ENCODE results near the gene XRCC1.

Gene XRCC1

DNA sequence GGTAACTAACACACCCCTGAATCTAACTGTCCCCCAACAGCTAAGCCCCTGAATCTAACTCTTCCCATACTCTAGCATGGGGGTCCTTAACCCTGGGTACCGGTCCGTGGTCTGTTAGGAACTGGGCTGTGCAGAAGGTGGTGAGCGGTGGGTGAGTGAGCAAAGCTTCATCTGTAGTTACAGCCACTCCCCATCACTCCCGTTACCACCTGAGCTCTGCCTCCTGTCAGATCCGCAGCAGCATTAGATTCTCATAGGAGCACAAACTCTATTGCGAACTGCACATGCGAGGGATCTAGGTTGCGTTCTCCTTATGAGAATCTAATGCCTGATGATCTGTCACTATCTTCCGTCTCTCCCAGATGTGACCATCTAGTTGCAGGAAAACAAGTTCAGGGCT lies 64.6 kb downstream of the XRCC1 start:
- H3K27me3 ChIP-seq (ENCODE audit: insufficient read depth, insufficient read length): no peaks in the 10 kb centered on the region
- H3K9me3 ChIP-seq (ENCODE audit: insufficient read depth, low read length): peaks cover 17% of the 10 kb centered on the region; the same call in 1 of the 2 replicates
- H3K9ac ChIP-seq (ENCODE audit: insufficient read length, low read depth): no peak overlapping the region
- H3K4me3 ChIP-seq (ENCODE audit: insufficient read length, low read depth): no peak overlapping the region
- H3K36me3 ChIP-seq (ENCODE audit: insufficient read depth, insufficient read length, low read length): peaks cover 25% of the 10 kb centered on the region
- no peak for TF ChIP-seq SUZ12 (IDR thresholded peaks at IDR 0.05; ENCODE audit: extremely low read depth, insufficient read depth, insufficient read length)
- no peak for TF ChIP-seq YY1 (IDR thresholded peaks at IDR 0.05; ENCODE audit: insufficient read depth, insufficient read length)
- no peak for TF ChIP-seq ZNF274 (IDR thresholded peaks at IDR 0.05; ENCODE audit: low read depth, low read length)
- no peaks in the 10 kb centered on the region for H3K4me1 ChIP-seq (ENCODE audit: insufficient read depth, insufficient read length)
- DNase-seq (ENCODE audit: low read depth, low spot score): no peak

DNA sequence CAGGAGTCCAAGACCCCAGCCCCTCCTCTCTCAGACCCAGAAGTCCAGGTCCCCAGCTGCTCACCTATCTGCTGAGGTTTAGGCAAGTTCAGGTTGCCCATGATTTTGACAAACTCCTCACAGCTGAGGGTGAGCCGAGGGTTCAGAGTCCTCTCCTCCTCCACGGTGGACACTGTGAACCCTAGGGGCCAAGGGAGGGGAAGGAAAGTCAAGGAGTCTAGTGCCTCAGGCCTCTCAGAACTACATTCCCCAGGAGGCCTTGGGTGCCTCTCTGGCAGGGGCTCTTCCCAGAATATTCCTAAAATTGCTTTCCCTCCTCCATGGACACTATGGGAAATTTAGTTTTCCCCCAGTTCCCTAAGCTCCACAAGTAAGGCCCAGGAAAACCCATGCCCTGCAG lies 67.4 kb downstream of the XRCC1 start:
- DNase-seq (ENCODE audit: low read depth, low spot score): no peak

DNA sequence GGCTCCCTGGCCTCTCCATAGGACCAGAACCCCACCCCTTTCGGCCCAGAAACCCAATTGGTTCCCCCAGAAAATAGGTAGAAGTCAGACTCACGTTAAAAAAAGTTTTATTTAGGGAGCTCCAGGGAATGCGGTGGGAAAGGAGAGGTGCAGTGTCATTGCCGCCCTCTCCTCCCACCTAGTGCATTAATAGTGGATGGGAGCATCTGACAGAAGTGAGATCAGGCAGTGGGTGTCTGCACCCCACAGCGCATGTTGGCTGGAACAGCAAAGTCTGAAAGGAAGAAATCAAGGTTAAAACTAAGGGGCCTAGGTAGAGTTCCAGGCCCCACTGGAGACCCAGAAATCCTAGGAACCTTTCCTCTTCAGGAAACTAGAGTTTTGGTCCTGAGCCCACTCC lies 68.7 kb downstream of the XRCC1 start:
- Histone ChIP-seq H3K4me1 (ENCODE audit: insufficient read depth, insufficient read length) (peaks cover 5% of the 10 kb centered on the region), H3K36me3 (ENCODE audit: insufficient read depth, insufficient read length, low read length) (peaks cover 29% of the 10 kb centered on the region), H3K27me3 (ENCODE audit: insufficient read depth, insufficient read length) (peaks cover 24% of the 10 kb centered on the region), H3K4me3 (ENCODE audit: insufficient read length, low read depth) (no peak overlapping the region), H3K9me3 (ENCODE audit: insufficient read depth, low read length) (no peaks in the 10 kb centered on the region; the same call in 1 of the 2 replicates), H3K9ac (ENCODE audit: insufficient read length, low read depth) (no peak overlapping the region)
- DNase-seq (ENCODE audit: low read depth, low spot score): no peak
- TF ChIP-seq ZNF274 (IDR thresholded peaks at IDR 0.05; ENCODE audit: low read depth, low read length): no peak
- TF ChIP-seq SUZ12 (IDR thresholded peaks at IDR 0.05; ENCODE audit: extremely low read depth, insufficient read depth, insufficient read length): no peak
- no peak for TF ChIP-seq YY1 (IDR thresholded peaks at IDR 0.05; ENCODE audit: insufficient read depth, insufficient read length)

More for the DNA sequence above, 67.4 kb downstream of the XRCC1 start:
- Histone ChIP-seq H3K4me3 (ENCODE audit: insufficient read length, low read depth) (no peak overlapping the region), H3K27me3 (ENCODE audit: insufficient read depth, insufficient read length) (peaks cover 20% of the 10 kb centered on the region), H3K9ac (ENCODE audit: insufficient read length, low read depth) (no peak overlapping the region), H3K9me3 (ENCODE audit: insufficient read depth, low read length) (peaks cover 2% of the 10 kb centered on the region; the same call in 1 of the 2 replicates), H3K36me3 (ENCODE audit: insufficient read depth, insufficient read length, low read length) (peaks cover 25% of the 10 kb centered on the region), H3K4me1 (ENCODE audit: insufficient read depth, insufficient read length) (peaks cover 4% of the 10 kb centered on the region)
- TF ChIP-seq YY1 (IDR thresholded peaks at IDR 0.05; ENCODE audit: insufficient read depth, insufficient read length) (no peak), SUZ12 (IDR thresholded peaks at IDR 0.05; ENCODE audit: extremely low read depth, insufficient read depth, insufficient read length) (no peak)

DNA sequence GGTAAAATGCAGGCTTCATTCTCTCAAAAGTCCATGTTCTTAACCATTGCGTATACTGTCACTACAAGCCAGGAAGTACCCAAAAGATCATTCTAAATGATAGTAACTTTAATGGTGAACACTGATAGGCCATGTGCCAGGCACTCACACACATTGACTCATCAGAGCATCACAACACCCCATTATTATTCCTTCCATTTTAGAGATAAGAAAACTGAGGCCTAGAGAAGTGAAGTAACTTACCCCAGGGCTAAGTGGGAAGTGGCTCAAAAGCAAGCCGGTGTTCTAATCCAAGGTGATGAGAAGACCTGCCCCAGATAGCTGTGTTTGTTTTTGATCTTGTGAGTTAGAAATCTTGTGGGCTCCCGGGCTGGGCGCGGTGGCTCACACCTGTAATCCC lies 69.4 kb downstream of the XRCC1 start:
- Histone ChIP-seq H3K9ac (ENCODE audit: insufficient read length, low read depth) (no peak overlapping the region), H3K9me3 (ENCODE audit: insufficient read depth, low read length) (no peaks in the 10 kb centered on the region), H3K4me3 (ENCODE audit: insufficient read length, low read depth) (no peak overlapping the region), H3K4me1 (ENCODE audit: insufficient read depth, insufficient read length) (peaks cover 5% of the 10 kb centered on the region), H3K27me3 (ENCODE audit: insufficient read depth, insufficient read length) (peaks cover 24% of the 10 kb centered on the region), H3K36me3 (ENCODE audit: insufficient read depth, insufficient read length, low read length) (peaks cover 26% of the 10 kb centered on the region)
- TF ChIP-seq SUZ12 (IDR thresholded peaks at IDR 0.05; ENCODE audit: extremely low read depth, insufficient read depth, insufficient read length) (no peak), YY1 (IDR thresholded peaks at IDR 0.05; ENCODE audit: insufficient read depth, insufficient read length) (no peak), ZNF274 (IDR thresholded peaks at IDR 0.05; ENCODE audit: low read depth, low read length) (no peak)
- no peak for DNase-seq (ENCODE audit: low read depth, low spot score)

DNA sequence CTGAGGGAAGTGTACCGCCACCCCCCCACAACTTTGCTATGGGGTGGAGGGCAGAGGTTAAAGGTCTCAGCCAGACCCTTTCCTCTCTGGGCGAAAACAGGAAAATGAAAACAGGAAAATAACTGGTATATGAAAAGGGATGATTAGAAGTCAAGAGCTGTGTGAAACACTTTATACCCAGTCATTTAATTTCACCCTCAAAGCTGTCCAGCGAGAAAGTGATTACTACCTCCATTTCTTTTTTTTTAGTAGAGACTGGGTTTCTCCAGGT lies 70.2 kb downstream of the XRCC1 start:
- H3K4me3 ChIP-seq (ENCODE audit: insufficient read length, low read depth): no peak overlapping the region
- DNase-seq (ENCODE audit: low read depth, low spot score): no peak
- peak overlapping the region; percentile 10 for H3K9ac ChIP-seq (ENCODE audit: insufficient read length, low read depth)

DNA sequence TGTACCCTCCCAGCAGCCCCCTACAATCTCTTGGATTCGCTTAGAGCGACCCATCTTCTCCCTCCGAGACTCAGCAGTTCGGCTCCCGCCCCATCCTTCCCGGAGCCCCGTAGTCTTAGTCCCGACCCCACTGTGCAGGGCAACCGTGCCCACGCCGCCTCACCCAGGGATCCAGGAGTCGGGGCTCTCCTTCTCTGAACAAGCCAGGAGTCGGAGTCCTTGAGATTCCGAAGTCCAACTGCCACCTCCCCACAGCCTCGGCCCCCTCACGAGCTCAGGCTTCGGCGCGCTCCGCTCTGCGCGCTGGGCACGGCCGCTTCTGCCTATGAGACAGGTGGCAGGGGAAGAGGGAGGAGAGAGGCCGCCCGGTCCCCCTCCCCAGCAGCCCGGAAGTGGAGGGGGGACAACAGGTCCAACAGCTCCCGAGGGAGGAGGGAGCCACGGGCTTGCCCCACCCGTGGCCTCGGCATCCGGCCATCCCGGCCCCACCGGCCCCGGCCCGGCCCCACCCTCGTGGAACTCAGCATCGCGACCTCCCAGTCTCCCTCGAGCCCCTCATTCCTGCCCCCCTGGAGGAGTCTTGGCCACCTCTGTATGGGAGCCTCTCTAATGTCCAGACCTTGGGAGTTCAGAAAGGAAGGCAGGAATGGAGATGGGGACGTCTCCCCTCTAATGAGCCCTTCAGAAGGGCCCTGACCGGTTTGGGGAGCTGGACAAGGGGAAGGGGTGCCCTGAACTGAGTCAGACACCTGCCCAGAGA lies 70.7 kb downstream of the XRCC1 start, which contains the start of gene PHLDB3:
TSS of gene PHLDB3 (minus strand) at position 321 of the 760 bp plus-strand sequence. CDS start 628 bp downstream, outside the sequence.
- peaks cover 5% of the 10 kb centered on the region for H3K4me1 ChIP-seq (ENCODE audit: insufficient read depth, insufficient read length)
- H3K9ac ChIP-seq (ENCODE audit: insufficient read length, low read depth): peak within 1 kb of the TSS; percentile 83
- no peak for DNase-seq (ENCODE audit: low read depth, low spot score)
- TF ChIP-seq SUZ12 (IDR thresholded peaks at IDR 0.05; ENCODE audit: extremely low read depth, insufficient read depth, insufficient read length) (no peak), ZNF274 (IDR thresholded peaks at IDR 0.05; ENCODE audit: low read depth, low read length) (no peak), YY1 (IDR thresholded peaks at IDR 0.05; ENCODE audit: insufficient read depth, insufficient read length) (no peak)
- H3K27me3 ChIP-seq (ENCODE audit: insufficient read depth, insufficient read length): peaks cover 24% of the 10 kb centered on the region
- peaks cover 16% of the 10 kb centered on the region for H3K36me3 ChIP-seq (ENCODE audit: insufficient read depth, insufficient read length, low read length)
- no peaks in the 10 kb centered on the region for H3K9me3 ChIP-seq (ENCODE audit: insufficient read depth, low read length)
- H3K4me3 ChIP-seq (ENCODE audit: insufficient read length, low read depth): peak within 1 kb of the TSS; percentile 75

More for the DNA sequence above, 70.2 kb downstream of the XRCC1 start:
- Histone ChIP-seq H3K36me3 (ENCODE audit: insufficient read depth, insufficient read length, low read length) (peaks cover 21% of the 10 kb centered on the region), H3K4me1 (ENCODE audit: insufficient read depth, insufficient read length) (peaks cover 5% of the 10 kb centered on the region), H3K9me3 (ENCODE audit: insufficient read depth, low read length) (no peaks in the 10 kb centered on the region), H3K27me3 (ENCODE audit: insufficient read depth, insufficient read length) (peaks cover 24% of the 10 kb centered on the region)
- no peak for TF ChIP-seq ZNF274 (IDR thresholded peaks at IDR 0.05; ENCODE audit: low read depth, low read length)
- no peak for TF ChIP-seq YY1 (IDR thresholded peaks at IDR 0.05; ENCODE audit: insufficient read depth, insufficient read length)
- no peak for TF ChIP-seq SUZ12 (IDR thresholded peaks at IDR 0.05; ENCODE audit: extremely low read depth, insufficient read depth, insufficient read length)

DNA sequence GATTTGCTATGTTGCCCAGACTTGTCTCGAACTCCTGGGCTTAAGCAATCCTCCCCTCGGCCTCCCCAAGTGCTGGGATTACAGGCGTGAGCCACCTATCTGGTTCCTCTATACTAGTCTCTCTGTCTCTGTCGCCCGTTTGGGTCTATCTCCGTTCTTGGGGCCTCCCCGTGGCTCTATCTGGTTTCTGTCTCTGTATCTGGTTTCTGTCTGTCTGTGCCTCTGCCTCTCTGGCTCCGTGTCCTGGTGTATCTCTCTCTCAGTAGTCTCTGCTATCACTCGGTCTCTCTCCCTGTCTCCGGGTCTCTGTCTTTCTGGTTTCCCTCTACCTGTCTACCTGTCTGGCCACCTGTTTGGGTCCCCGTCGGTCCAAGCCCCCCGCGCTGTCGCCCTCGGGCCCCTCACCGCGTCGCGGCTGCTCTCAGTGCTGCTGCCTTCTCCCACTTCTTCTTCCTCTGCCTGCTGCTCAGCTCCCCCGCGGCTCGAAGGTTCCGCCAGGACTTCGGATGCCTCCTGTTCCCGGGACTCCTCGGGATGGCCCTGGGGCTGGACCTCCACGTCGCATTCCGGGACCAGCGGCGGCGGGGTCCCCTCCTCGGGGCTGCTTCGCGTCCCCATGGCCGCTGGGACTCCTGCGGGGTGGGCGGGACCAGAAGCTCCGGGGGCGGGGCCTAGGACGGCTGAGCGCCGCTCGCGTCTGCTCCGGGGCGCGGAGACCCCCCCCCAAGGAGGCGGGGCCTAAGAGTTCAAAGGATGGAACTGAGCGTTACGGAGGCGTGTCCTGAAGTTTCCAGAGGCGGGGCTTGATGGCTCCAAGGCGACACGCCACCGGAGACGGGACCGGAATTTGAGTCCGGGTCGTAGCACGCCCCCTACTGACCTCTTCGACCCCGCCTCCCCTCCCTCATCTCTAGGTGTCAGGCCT lies 71.6 kb downstream of the XRCC1 start:
- peak; percentile 86 for DNase-seq (ENCODE audit: low read depth, low spot score)
- Histone ChIP-seq H3K4me1 (ENCODE audit: insufficient read depth, insufficient read length) (peaks cover 5% of the 10 kb centered on the region), H3K4me3 (ENCODE audit: insufficient read length, low read depth) (peak overlapping the region; percentile 75), H3K27me3 (ENCODE audit: insufficient read depth, insufficient read length) (peaks cover 24% of the 10 kb centered on the region), H3K9ac (ENCODE audit: insufficient read length, low read depth) (peak overlapping the region; percentile 83), H3K9me3 (ENCODE audit: insufficient read depth, low read length) (no peaks in the 10 kb centered on the region), H3K36me3 (ENCODE audit: insufficient read depth, insufficient read length, low read length) (peaks cover 12% of the 10 kb centered on the region)
- TF ChIP-seq ZNF274 (IDR thresholded peaks at IDR 0.05; ENCODE audit: low read depth, low read length) (no peak), SUZ12 (IDR thresholded peaks at IDR 0.05; ENCODE audit: extremely low read depth, insufficient read depth, insufficient read length) (no peak), YY1 (IDR thresholded peaks at IDR 0.05; ENCODE audit: insufficient read depth, insufficient read length) (no peak)

All from NT2/D1 (cell line).